Sigmoid colon (tissue), 7 donors: ENCODE measurements around the gene GABBR2. TPM values are rescaled to one million over a fixed set of nuclear protein-coding genes. Genes with fewer than 3 reads are reported as not detected.

Experiments used
- DNase-seq: peaks from one replicate; pipeline ENCODE4 v3.0.0-alpha.2; 2019
- H3K27ac ChIP-seq, 4 donors: fragments of 200-600 bp; sonication (generic); one replicate each; pipeline ENCODE4 v1.5.1; 2016 to 2019; ENCODE audit warnings: mild to moderate bottlenecking in 1 of 4
- H3K27me3 ChIP-seq, 3 donors: fragments of 200-600 bp; sonication (generic); one replicate each; pipeline ENCODE4 v1.5.1; 2019; ENCODE audit warnings: mild to moderate bottlenecking in 1 of 3
- H3K36me3 ChIP-seq, 4 donors: fragments of 200-600 bp; sonication (generic); one replicate each; pipeline ENCODE4 v1.5.1; 2016 to 2019
- H3K4me1 ChIP-seq, 4 donors: fragments of 200-600 bp; sonication (generic); one replicate each; pipeline ENCODE4 v1.5.1; 2017 to 2019
- H3K4me3 ChIP-seq, 4 donors: fragments of 200-600 bp; sonication (generic); one replicate each; pipeline ENCODE4 v1.5.1; 2017 to 2019; ENCODE audit warnings: mild to moderate bottlenecking in 2 of 4, moderate library complexity in 1 of 4
- H3K9me3 ChIP-seq, 4 donors: fragments of 200-600 bp in 3 of 4; sonication (generic) in 3 of 4; one replicate each; pipeline versions ENCODE4 v1.5.1 to v1.6.1; 2013 to 2019
- EP300 ChIP-seq, 4 donors: sonication (generic); formaldehyde crosslinking; IDR thresholded peaks; one replicate each; pipeline ENCODE4 v1.6.1; 2017; ENCODE audit warnings: antibody characterized with exemption in 4 of 4
- POLR2A ChIP-seq, 2 donors: fragments of 450-650 bp; IDR thresholded peaks; one replicate each; pipeline ENCODE4 v1.6.1; 2016; ENCODE audit warnings: antibody characterized with exemption in 2 of 2, mild to moderate bottlenecking in 2 of 2, moderate library complexity in 2 of 2
- POLR2AphosphoS5 ChIP-seq, 4 donors: sonication (generic); formaldehyde crosslinking; IDR thresholded peaks; one replicate each; pipeline ENCODE4 v1.6.1; 2017; ENCODE audit warnings: antibody characterized with exemption in 4 of 4
- WGBS, 2 donors: extraction: QIAGEN DNeasy Blood & Tissue Kit; methylation state at CpG; one replicate each; pipeline ENCODE4 v1.1.7; 2013; 5-methylcytosine and 5-hydroxymethylcytosine counted together
- intact Hi-C: fragments of 100-400 bp; cut with DNase I; formaldehyde crosslinking; loops from one replicate; pipeline ENCODE4 v1.15.1; 2023
- polyA plus RNA-seq, 3 donors: library from polyadenylated mRNA; stranded (reverse); fragments of 200-250 nt; gene quantifications; one replicate each; pipeline ENCODE4 v1.2.3, GENCODE V29; 2013
- total RNA-seq, 4 donors: library from RNA; depleted of rRNA; stranded (reverse); fragments of >200 nt; gene quantifications; one replicate each; pipeline ENCODE4 v1.1.0, GENCODE V29; 2016
- TF ChIP-seq, protein P1 (sequence below), 4 experiments: fragments of 450-650 bp in 3 of 4; fragments of 200-600 bp in 1 of 4; IDR thresholded peaks; one replicate each; pipeline ENCODE4 v1.5.1; 2016 to 2019; ENCODE audit warnings: antibody characterized with exemption in 4 of 4, mild to moderate bottlenecking in 3 of 4, moderate library complexity in 2 of 4
- donor health status: healthy with polysubstance abuse.
- donor health status: Bipolar disorder and iron deficiency.
- donor health status: healthy.

The GABBR2 gene
- total and polyA plus RNA-seq, 7 donors = under 0.01 to 0.04 (median under 0.01) TPM; not detected in 4

DNA sequence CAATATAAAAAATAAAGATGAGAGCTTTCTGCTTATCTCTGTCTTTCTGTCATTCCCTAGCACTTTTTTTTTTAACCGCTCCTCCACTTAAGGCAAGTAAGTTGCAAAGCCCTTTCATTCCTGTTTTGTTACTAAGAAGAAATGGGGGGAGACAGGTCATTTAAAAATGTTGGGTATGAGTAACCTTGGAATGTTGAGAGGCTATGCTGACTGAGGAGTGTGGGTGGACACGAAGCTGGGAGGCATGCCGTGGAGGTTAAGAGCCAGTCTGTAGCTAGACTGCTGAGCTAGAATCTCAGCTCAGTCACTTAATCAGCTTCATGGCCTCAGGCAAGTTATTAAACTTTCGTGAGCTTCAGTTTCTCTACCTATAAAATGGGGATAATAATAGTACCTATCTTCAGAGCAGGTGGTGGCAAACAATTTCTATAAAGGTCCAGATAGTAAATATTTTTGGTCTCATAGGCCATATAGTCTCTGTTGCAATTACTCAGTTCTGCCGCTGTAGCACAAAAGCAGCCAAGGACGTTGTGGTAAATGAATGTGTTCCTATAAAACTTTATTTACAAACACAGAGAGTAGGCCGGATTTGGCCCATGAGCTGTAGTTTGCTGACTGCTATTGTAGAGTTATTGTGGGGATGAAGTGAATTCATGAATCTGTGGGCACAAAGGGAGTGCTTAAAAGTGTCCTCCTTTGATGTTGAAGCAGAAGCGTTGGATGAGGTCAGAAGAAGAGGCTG, 220.0 kb downstream of the GABBR2 start:
- Histone ChIP-seq H3K36me3 (no peaks in the 10 kb centered on the region), H3K27ac (no peak overlapping the region), H3K9me3 (peaks cover 0 to 2% (median 0%) of the 10 kb centered on the region in 4 donors), H3K27me3 (peaks cover 0 to 6% (median 0%) of the 10 kb centered on the region in 3 donors), H3K4me3 (no peak overlapping the region), H3K4me1 (no peaks in the 10 kb centered on the region)
- DNase-seq = no peak
- WGBS, 2 donors = 69 to 78% methylated on average over 8 of the region's 8 CpGs
- intact Hi-C loops = loop anchor here (10.0 kb wide), 1 partner anchor 64 kb away; no protein-coding TSS in a partner anchor
- TF ChIP-seq POLR2AphosphoS5 (IDR thresholded peaks at IDR 0.05) (no peak), POLR2A (IDR thresholded peaks at IDR 0.05) (no peak), EP300 (IDR thresholded peaks at IDR 0.05) (no peak)
- TF ChIP-seq, protein P1, sequence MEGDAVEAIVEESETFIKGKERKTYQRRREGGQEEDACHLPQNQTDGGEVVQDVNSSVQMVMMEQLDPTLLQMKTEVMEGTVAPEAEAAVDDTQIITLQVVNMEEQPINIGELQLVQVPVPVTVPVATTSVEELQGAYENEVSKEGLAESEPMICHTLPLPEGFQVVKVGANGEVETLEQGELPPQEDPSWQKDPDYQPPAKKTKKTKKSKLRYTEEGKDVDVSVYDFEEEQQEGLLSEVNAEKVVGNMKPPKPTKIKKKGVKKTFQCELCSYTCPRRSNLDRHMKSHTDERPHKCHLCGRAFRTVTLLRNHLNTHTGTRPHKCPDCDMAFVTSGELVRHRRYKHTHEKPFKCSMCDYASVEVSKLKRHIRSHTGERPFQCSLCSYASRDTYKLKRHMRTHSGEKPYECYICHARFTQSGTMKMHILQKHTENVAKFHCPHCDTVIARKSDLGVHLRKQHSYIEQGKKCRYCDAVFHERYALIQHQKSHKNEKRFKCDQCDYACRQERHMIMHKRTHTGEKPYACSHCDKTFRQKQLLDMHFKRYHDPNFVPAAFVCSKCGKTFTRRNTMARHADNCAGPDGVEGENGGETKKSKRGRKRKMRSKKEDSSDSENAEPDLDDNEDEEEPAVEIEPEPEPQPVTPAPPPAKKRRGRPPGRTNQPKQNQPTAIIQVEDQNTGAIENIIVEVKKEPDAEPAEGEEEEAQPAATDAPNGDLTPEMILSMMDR (IDR thresholded peaks at IDR 0.05) = no peak

DNA sequence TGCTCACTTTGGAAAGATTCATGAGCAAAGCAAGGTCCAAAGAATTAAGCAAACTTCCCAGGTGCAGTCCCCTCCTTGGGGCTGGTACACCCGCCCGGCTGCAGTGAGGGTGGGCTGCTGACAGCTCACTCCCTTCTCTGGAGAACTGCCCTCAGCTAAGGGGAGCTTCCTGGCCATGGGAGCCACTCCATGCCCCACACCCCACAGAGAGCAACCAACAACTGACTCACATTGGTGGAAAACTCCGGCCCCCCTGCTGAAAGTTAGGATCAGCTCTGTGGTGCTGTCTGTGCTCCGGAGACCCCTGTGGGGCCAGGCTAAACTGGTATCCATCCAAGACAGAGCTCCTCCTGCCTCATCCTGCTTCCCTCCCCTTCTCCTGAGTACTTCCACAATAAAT, 223.0 kb downstream of the GABBR2 start:
- intact Hi-C loops = loop anchor here (10.0 kb wide), 1 partner anchor 61 kb away; no protein-coding TSS in a partner anchor
- Histone ChIP-seq H3K9me3 (no peaks in the 10 kb centered on the region), H3K27me3 (peaks cover 0 to 6% (median 0%) of the 10 kb centered on the region in 3 donors), H3K4me3 (no peak overlapping the region), H3K4me1 (no peaks in the 10 kb centered on the region), H3K27ac (no peak overlapping the region), H3K36me3 (no peaks in the 10 kb centered on the region)
- WGBS, 2 donors = 51 to 73% methylated on average over 4 of the region's 4 CpGs
- no peak for DNase-seq
- TF ChIP-seq POLR2A (IDR thresholded peaks at IDR 0.05) (no peak), EP300 (IDR thresholded peaks at IDR 0.05) (no peak), POLR2AphosphoS5 (IDR thresholded peaks at IDR 0.05) (no peak)
- TF ChIP-seq, protein P1 (IDR thresholded peaks at IDR 0.05) = no peak

DNA sequence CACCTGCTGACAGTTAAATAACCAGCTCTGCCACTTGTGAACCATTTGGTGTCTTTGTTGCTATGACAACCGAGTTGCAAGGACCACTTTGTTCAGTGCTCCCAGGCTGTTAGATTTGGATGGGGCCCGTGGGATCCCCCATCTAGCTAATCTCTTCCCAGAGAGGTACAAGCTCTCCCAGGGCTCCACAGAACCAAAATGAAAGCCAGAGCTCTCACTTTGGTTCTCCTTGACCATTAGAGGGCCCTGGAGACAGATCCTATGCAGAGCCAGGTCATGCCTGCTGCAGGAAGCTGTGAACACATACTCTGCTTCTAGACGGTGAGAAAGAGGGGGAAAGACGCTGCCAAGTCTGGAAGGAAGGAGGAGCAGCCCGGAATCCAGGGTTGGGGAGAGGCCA, 224.6 kb downstream of the GABBR2 start:
- Histone ChIP-seq H3K4me1 (no peaks in the 10 kb centered on the region), H3K27me3 (peaks cover 0 to 6% (median 0%) of the 10 kb centered on the region in 3 donors), H3K36me3 (no peaks in the 10 kb centered on the region), H3K9me3 (no peaks in the 10 kb centered on the region), H3K4me3 (no peak overlapping the region), H3K27ac (no peak overlapping the region)
- DNase-seq = no peak
- WGBS, 2 donors = 43 to 46% methylated on average over 5 of the region's 5 CpGs
- intact Hi-C loops = loop anchor here (10.0 kb wide), 1 partner anchor 59 kb away; no protein-coding TSS in a partner anchor
- TF ChIP-seq EP300 (IDR thresholded peaks at IDR 0.05) (no peak), POLR2AphosphoS5 (IDR thresholded peaks at IDR 0.05) (no peak), POLR2A (IDR thresholded peaks at IDR 0.05) (no peak)
- TF ChIP-seq, protein P1 (IDR thresholded peaks at IDR 0.05) = no peak

DNA sequence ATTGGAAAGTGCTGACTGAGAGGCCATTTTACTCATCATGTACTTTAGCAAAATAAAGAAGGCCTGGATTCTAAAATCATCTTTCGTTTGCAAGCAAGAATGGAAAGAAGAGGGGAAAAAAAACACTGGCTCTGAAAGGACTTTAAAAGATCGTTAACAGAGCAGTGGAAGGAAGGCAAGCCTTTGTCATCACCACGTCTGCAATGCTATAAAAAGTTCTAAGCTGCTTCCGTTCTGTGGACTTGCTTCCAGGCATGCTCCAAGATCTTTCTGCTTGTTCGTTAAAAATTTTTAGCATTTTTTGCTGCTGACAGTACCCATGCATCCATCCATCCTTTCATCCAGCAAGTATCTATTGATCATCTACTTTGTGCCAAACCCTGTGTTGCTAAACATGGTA, 226.5 kb downstream of the GABBR2 start:
- no peaks in the 10 kb centered on the region for H3K4me1 ChIP-seq
- no peak overlapping the region for H3K4me3 ChIP-seq
- H3K36me3 ChIP-seq = no peaks in the 10 kb centered on the region
- 58 to 62% methylated on average over 5 of the region's 5 CpGs for WGBS, 2 donors
- no peak for TF ChIP-seq EP300 (IDR thresholded peaks at IDR 0.05)
- TF ChIP-seq, protein P1 (IDR thresholded peaks at IDR 0.05) = no peak
- TF ChIP-seq POLR2AphosphoS5 (IDR thresholded peaks at IDR 0.05) = no peak
- no peak overlapping the region for H3K27ac ChIP-seq
- no peaks in the 10 kb centered on the region for H3K9me3 ChIP-seq
- intact Hi-C loops = loop anchor here (10.0 kb wide), 1 partner anchor 57 kb away; no protein-coding TSS in a partner anchor
- no peak for DNase-seq
- peaks cover 0 to 6% (median 0%) of the 10 kb centered on the region in 3 donors for H3K27me3 ChIP-seq
